Left ventricle myocardium inferior (tissue), 1 donor: ENCODE data around the gene USF2. TPM values are rescaled to one million over a fixed set of nuclear protein-coding genes. Genes with fewer than 3 reads are reported as not detected.

Source experiments
- DNase-seq: peaks from one replicate; pipeline ENCODE4 v3.0.0-alpha.2; 2020
- H3K27ac ChIP-seq: fragments of 200-600 bp; replicated peaks from 2 replicates; pipeline ENCODE4 v1.8.0; 2021
- H3K27me3 ChIP-seq: fragments of 200-600 bp; 2 replicates; pipeline ENCODE4 v1.8.0; 2021; ENCODE audit warnings: low read depth
- H3K36me3 ChIP-seq: fragments of 200-600 bp; 2 replicates; pipeline ENCODE4 v1.8.0; 2021
- H3K4me1 ChIP-seq: fragments of 200-600 bp; 2 replicates; pipeline ENCODE4 v1.8.0; 2021
- H3K4me3 ChIP-seq: fragments of 200-600 bp; 2 replicates; pipeline ENCODE4 v1.8.0; 2021; ENCODE audit warnings: mild to moderate bottlenecking, moderate library complexity
- H3K9me3 ChIP-seq: fragments of 200-600 bp; replicated peaks from 2 replicates; pipeline ENCODE4 v1.8.0; 2021
- CTCF ChIP-seq: fragments of 200-600 bp; IDR thresholded peaks from 2 replicates; pipeline ENCODE4 v1.8.0; 2021; ENCODE audit warnings: antibody characterized with exemption, mild to moderate bottlenecking, borderline replicate concordance
- intact Hi-C: fragments of 100-400 bp; cut with micrococcal nuclease; formaldehyde crosslinking; loops from one replicate; pipeline ENCODE4 v1.11.0; 2022
- total RNA-seq: library from RNA; stranded (reverse); fragmentation: NEBNext Ultra II Directional; extraction: Animal tissue kit (Norgen Biotek cat#: 25700); gene quantifications from one replicate; pipeline ENCODE4 v1.2.1, GENCODE V29; 2021
- donor health status: DM: no; HTN: yes; CAD: no; lungs with severe emphysema.

Gene USF2
- total RNA-seq, 1 donor from 2014 or later = 147 TPM

GRCh38 chr19:35240327-35240726, 28.4 kb upstream of the USF2 start:
- Histone ChIP-seq H3K4me1 (no peaks in the 10 kb centered on the region), H3K4me3 (no peak overlapping the region), H3K27me3 (no peaks in the 10 kb centered on the region), H3K27ac (no peak overlapping the region), H3K36me3 (no peaks in the 10 kb centered on the region), H3K9me3 (peaks cover 18% of the 10 kb centered on the region)
- no peak for DNase-seq
- no peak for TF ChIP-seq CTCF
- intact Hi-C loops = no loop called here

- Histone ChIP-seq H3K4me3 (no peak overlapping the region), H3K36me3 (no peaks in the 10 kb centered on the region), H3K9me3 (peaks cover 29% of the 10 kb centered on the region), H3K4me1 (no peaks in the 10 kb centered on the region), H3K27me3 (peaks cover 7% of the 10 kb centered on the region), H3K27ac (no peak overlapping the region)
- TF ChIP-seq CTCF = no peak
- no peak for DNase-seq
- intact Hi-C loops = no loop called here
These were observed 27.3 kb upstream of the USF2 start for GRCh38 chr19:35241417-35241816.

GRCh38 chr19:35246466-35247092, 22.2 kb upstream of the USF2 start:
- intact Hi-C loops = no loop called here
- TF ChIP-seq CTCF = no peak
- peak overlapping the region; percentile 69 for H3K27ac ChIP-seq
- DNase-seq = no peak
- H3K27me3 ChIP-seq = peaks cover 53% of the 10 kb centered on the region
- H3K4me3 ChIP-seq = no peak overlapping the region
- no peaks in the 10 kb centered on the region for H3K36me3 ChIP-seq
- H3K4me1 ChIP-seq = peaks cover 28% of the 10 kb centered on the region
- H3K9me3 ChIP-seq = peaks cover 20% of the 10 kb centered on the region

- peak; percentile 47 for TF ChIP-seq CTCF
- H3K36me3 ChIP-seq = no peaks in the 10 kb centered on the region
- no peak for DNase-seq
- H3K27ac ChIP-seq = peak overlapping the region; percentile 69
- peak overlapping the region; percentile 67 for H3K4me3 ChIP-seq
- H3K27me3 ChIP-seq = peaks cover 53% of the 10 kb centered on the region
- peaks cover 28% of the 10 kb centered on the region for H3K4me1 ChIP-seq
- intact Hi-C loops = no loop called here
- H3K9me3 ChIP-seq = peaks cover 13% of the 10 kb centered on the region
These were observed 21.0 kb upstream of the USF2 start for GRCh38 chr19:35247526-35248309.

GRCh38 chr19:35248310-35249145, 20.2 kb upstream of the USF2 start, which contains the start of gene LSR:
Gene LSR (plus strand): TSS chr19:35249002. CDS start chr19:35249023, 21 bp downstream.
- DNase-seq = no peak
- TF ChIP-seq CTCF = no peak
- H3K4me1 ChIP-seq = peaks cover 28% of the 10 kb centered on the region
- peak within 1 kb of the TSS; percentile 69 for H3K27ac ChIP-seq
- peak within 1 kb of the TSS; percentile 67 for H3K4me3 ChIP-seq
- no peaks in the 10 kb centered on the region for H3K36me3 ChIP-seq
- intact Hi-C loops = no loop called here
- H3K27me3 ChIP-seq = peaks cover 53% of the 10 kb centered on the region
- H3K9me3 ChIP-seq = peaks cover 13% of the 10 kb centered on the region
